DMS153 (cell line): ENCODE measurements around the gene TMEM221.

Source experiments
- DNase-seq: peaks from one replicate; lab custom pipeline; 2025; lab: John Stamatoyannopoulos, UW

TMEM221 gene

DNA sequence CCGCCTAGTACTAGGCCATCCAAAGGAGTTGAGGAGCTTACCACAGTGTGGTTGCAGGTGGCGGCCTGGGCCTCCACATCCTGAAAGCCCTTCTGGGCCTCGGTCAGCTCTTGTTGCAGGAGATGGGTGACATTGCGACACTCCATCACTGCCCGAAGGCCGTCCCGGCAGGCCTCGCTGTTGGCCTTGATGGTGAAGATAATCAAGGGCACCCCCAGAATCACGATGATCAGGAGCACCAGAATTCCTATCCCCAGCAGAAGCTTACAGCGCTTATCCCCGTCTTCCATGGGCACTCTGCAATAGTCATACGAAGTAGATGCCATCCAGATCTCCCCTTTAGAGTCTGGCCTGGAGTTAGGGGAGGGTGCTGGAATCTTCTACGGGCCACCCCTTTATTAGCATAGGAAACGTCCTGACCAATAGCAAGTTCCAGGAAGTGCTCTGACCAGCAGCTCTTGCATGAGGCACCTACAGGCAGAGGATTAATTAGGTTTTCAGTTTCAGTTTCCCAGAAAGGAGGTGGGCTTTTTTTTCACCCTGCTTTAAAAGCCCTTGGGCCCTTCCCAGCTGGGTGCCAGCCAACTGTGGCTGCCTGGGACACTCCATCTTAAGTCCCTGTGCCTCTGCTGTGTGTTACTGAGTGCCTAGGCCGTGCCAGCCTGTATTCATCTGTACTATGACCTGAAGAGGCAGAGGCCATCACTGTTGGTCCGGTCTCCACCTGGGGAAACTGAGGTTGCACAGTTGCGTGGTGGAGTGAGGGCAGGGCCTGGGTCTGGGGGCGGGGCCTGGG is 43.0 kb downstream of the TMEM221 start, which contains the start of gene BST2:
BST2 (minus strand) TSS at position 381 of the 796 bp plus-strand sequence; CDS start at position 326, 55 bp downstream.
- DNase-seq: peak; percentile 14

DNA sequence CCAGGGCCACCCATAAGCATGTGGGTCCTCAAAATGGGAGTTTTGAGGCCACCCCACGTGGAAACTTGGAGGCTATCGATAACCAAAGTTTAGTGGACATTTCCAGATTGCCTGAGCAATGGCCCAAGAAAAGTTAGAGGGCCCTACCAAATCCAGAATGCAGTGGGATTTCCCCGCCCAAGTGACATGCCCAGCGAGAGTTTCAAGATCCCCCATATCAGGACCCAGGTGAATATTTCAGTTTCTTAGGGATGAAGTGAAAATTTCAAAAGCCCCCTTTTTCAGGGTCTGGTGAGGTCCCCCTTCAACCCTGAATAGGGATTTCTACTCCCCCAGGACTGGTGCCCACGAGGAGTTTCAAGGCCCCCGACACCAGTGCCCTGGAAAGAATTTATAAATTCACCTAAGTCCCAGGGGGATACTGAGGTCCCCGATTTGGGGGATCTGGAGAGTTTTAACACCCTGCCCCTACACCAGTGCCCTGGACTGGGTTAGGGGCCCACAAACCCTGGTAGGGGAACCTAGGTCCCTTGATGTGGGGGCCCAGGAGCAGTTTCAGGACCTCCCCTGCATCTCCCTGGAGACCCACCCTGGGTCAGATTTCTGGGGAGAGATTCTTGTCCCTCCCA is 43.7 kb downstream of the TMEM221 start:
- no peak for DNase-seq

GRCh38 chr19:17404015-17404414 is 44.5 kb downstream of the TMEM221 start:
- no peak for DNase-seq

DNA sequence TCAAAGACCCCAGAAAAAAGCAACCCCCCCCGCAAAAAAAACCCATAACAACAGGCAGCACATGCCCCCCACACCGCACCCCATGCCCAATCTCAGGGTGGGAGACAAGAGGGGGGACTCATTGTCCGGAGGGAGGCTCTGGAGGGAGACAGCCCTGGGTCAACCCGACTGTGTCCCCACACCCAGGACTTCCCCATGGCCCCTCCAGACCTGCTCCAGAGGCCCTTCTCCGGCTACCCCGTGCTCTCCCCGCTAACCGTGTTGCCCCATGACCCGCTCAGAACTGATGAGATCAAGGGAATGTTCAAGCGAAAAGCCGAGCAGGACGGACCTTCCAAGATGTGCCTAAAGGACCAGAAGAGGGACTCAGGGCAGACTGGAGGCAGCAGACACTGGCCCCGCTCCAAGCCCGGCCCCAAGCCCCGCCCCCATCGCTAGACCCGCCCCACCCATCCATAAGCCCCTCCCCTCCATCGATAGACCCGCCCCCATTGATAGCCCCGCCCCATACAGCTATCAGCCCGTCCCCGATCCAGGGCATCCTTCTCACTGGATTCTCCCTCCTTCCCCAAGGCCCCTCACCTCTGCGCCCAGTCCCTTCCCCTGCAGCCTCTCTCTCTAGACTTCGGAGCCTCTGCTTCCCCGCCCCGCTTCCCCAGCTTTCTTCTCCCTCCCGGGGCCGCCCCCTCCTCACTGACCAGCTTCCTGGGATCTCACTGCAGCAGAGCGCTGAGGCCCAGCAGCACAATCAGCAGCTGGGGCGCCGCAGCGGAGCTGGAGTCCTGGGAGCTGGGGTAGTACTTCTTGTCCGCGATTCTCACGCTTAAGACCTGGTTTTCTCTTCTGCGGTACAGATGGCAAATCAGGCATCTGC is 45.2 kb downstream of the TMEM221 start:
- DNase-seq: no peak

- no peak for DNase-seq
Measured at GRCh38 chr19:17401628-17402027, 46.8 kb downstream of the TMEM221 start.

- no peak for DNase-seq
Measured at GRCh38 chr19:17398902-17399527, 49.5 kb downstream of the TMEM221 start.

- DNase-seq: no peak
Measured at GRCh38 chr19:17394891-17395415, 53.5 kb downstream of the TMEM221 start.

DNA sequence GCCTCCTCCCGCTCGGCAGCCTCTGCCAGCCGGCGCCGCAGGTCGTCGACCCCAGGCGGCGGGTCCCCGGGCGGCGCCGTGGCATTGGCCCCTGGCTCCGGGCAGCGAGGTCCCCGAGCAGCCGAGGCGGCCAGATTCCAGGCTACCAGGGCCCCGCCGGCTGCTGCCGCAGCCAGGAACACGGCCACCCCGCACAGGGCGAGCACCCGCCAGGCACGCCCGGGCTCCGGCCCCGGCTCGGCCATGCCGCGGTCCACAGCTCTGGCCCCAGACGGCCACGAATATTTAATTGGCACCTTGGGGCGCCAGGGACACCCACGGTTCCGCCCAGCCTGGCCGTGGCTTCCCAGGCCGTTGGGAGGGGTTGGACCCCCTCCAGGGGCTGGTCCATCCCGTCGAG is 54.6 kb downstream of the TMEM221 start, which contains the start of gene CCDC194:
CCDC194 (minus strand) TSS at position 283 of the 400 bp plus-strand sequence; CDS start at position 245, 38 bp downstream.
- no peak for DNase-seq

DNA sequence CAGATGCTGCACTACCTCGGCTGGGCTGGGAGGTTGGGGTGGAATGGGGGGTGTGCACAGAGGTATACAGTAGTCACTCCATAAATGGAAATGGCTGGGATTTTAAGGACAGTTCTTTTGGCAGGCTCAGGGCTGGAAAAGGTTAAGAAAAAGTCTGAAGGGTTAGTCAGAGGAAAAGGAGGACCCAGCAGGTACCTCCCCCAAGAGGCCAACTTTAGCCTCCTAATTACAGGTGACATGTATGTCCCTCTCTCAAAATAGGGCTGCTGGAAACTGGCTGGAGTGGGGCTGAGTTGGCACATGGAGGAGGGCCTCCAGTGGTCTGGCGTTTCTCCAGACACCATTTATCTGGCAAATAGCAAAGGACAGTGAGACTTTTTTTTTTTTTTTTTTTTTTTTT is 55.5 kb downstream of the TMEM221 start:
- no peak for DNase-seq

DNA sequence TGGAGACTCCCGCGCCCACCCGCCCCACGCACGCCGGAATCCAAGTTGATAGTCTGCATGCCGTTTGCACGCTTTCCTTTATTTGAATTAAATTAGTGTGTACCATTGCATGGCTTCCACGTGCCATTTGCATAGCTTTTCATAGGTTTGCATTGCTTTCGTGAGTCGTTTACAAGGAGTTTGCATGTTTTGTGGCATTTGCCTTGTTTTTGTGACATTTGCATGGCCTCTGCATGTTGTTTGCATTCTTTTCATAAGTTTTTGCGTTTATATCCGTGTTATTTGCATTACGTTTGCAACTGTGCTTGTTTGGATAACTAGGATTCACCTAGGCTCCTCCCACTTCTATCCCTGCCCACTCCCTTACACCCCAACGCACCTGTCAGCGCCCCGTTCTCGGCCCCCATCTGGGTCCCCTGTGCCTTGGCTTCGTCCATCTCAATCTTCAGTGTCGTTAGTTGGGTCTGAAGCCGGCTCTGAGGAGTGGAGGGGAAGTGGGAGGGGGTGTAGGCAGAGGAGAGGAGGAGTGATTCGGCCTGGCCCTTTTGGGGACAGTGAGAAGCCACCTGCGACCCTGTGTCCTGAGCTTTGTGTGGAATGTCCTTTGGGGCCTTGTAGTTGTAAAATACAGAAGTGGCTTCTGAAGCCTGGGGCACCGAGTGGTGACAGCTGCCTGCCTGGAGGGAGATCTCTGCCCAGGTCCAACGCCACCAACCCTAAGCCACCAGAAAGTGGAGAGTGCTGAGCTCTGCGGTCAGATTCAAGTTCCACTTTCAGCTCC is 56.9 kb downstream of the TMEM221 start:
- DNase-seq: no peak

DNA sequence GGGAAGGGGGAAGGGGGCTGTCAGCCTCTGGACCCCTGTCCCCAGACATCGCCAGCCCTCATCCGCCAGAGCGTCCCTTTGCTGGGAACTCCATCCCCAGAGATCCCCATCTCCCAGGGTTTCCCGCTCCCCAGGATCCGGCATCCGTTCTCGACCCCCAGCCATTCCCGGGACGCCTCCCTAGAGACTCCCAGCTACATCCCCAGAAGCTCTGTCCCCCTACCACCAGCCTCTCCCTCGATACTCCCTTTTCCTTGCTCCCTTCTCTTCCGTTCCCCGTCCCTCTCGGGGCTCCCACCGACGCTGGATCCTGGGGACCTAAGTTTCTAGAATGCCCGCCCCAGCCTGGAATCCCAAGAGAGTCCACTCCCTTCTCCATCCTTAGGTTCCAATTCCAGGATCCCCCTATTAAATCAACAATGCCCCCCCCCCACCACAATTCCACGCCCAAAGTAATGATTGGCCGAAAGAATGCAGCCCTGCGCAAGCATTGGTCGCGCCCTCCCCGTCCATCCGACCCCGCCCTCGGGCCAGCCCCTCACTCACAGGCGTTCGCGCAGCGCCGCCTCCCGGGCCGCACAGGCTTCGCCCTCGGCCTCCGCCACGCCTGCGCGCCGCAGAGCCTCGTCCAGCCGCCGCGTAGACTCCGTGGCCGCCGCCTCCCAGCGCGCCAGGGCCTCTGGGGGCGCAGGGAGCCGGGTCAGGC is 57.6 kb downstream of the TMEM221 start:
- peak; percentile 83 for DNase-seq

GRCh38 chr19:17389957-17390664 is 58.4 kb downstream of the TMEM221 start:
- DNase-seq: no peak

DNA sequence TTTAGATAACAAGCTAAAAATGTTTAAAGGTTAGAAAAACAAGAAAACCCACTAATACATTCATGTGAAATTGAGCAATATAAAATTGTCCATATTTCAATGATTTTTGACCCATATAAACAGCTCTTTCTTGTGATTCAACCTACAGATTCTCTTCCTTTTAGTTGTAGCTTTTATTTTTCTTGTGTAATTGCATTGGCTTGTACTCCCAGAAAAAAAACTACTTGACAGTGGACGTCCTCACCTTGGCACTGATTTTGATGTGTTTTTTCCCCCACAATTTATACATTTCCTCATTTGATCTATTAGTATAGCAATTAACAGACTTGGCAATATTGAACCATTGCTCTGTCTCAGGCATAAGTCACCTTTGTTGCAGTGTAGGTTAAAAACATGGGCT is 59.2 kb downstream of the TMEM221 start:
- DNase-seq: no peak

DNA sequence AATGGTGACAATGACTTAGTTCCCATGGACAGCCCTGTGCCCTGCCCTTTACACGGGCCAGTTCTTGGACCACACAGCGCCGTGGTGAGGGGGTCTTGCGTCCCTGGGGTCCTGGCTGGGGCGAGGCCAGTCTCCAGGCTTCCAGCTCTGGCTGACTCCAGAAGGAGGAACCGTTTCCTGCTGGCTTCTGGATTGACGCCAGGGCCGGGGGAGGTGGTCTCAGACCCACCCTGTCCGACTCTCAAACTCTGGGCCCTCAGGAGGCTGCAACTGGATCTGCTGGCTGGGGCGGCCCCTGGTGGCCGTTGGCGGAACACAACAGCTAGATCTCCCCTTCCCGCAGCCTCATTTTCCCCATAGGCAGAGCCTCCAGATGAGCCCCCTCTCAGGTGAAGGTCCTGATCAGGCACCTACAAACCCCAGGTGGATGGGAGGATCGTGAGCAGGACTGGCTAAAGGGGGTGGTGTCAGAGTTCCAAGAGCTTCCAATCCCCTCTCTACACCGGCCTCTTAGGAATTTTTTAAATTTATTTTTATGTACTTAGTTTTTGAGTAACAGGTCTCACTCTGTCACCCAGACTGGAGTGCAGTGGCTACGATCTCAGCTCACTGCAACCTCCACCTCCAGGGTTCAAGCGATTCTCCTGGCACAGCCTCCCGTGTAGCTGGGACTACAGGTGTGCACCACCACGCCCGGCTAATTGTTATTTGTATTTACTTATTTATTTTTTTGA is 62.4 kb downstream of the TMEM221 start:
- DNase-seq: no peak
